Islet of Langerhans (tissue), 1 donor: ENCODE results near the gene SFMBT2.

Experiments used
- FAIRE-seq: peaks from one replicate; lab custom pipeline; 2011; peaks lifted over from hg19 to GRCh38; lab: Jason Lieb, UNC

Gene SFMBT2

DNA sequence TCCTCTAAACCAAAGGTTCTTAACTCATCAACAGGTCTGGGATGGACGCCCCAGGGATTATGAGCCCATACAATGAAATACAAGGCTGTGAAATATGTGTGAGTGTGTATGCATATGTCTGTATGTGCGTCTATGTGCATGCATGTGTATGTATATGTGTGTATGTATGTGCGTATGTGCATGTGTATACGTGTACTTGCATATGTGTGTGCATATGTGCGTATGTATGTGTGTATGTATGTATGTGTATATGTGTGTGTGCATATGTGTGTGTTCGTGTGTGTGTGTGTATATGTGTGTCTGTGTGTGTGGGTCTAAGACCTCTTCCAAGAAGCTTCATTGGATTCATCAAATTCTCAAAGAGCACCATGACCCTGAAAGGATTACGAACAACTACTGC is 112.3 kb downstream of the SFMBT2 start:
- FAIRE-seq = no peak

DNA sequence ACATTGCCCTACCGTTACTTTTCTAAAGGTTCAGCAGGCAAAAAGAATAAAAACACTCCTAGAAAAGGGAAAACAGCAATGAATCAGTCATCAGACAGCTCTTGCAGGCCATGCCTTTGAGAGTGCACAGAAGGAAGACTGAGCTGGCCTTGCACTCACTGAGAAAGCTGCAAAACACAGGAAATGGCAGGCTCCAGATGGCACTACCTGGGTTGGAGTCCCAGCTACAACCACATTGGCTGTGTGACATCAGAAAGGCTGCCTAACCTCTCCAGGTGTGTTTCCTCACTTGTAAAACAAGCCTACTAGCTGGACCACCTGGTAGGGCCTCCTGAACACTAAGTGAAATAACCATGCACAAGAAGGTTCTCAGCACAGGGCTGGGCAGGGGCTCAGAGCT is 113.7 kb downstream of the SFMBT2 start:
- no peak for FAIRE-seq

DNA sequence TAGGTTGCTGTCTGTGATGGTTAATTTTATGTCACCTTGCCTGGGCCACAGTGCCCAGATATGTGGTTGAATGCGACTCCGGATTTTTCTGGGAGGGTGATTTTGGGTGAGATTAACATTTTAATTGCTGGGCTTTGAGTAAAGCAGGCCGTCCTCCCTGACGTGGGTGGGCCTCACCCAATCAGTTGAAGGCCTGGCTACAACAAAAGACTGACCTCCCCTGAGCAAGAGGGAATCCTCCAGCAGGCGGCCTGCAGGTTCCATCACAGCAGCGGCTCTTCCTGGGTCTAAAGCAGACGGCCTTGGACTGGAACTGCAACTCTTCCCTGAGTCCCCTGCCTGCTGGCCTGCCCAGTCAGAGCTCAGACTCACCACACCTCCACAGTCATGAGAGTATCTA is 114.2 kb downstream of the SFMBT2 start:
- no peak for FAIRE-seq

DNA sequence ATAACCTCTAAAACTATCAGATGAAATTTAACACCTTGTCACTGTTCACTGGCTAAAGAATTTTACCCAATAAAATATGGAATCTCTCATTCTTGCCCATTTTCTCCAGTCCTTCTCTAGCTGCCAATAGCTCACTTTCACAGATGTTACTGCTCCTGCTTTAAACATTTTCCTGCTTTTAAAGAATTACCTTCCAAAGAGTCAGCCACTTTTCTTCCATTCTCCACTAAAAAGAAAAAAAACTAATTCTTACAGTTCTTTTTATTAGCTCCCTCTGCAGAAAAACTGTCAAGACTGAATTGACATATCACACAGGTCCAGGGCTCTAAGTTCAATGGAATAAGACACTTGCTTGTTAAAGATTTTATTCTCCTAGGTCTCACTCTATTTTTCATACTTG is 114.8 kb downstream of the SFMBT2 start:
- FAIRE-seq = no peak

DNA sequence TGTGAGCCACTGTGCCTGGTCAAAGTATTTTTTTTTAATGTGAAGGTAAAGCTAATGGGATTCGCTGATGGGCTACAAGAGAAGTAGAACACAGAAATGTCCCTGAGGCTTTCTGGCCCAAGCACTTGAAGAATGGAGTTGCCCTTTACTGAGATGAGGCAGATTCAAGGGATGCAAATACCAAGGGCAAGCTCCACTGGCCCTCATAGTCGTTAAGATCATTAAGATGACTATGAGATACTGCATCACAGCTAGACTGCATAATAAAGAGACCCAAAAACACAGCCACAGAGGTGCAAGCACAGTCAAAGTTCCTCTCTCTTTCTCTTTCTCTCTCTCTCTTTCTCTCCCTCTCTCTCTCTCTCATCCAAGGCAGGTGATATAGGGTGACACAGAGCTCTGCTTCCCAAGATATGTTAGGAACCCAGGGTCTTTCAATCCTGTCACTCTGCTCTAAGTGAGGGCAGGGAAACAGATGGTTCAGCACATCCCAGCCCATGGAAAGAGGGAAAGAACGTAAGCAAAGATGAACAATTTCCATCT is 117.4 kb downstream of the SFMBT2 start:
- FAIRE-seq = no peak

DNA sequence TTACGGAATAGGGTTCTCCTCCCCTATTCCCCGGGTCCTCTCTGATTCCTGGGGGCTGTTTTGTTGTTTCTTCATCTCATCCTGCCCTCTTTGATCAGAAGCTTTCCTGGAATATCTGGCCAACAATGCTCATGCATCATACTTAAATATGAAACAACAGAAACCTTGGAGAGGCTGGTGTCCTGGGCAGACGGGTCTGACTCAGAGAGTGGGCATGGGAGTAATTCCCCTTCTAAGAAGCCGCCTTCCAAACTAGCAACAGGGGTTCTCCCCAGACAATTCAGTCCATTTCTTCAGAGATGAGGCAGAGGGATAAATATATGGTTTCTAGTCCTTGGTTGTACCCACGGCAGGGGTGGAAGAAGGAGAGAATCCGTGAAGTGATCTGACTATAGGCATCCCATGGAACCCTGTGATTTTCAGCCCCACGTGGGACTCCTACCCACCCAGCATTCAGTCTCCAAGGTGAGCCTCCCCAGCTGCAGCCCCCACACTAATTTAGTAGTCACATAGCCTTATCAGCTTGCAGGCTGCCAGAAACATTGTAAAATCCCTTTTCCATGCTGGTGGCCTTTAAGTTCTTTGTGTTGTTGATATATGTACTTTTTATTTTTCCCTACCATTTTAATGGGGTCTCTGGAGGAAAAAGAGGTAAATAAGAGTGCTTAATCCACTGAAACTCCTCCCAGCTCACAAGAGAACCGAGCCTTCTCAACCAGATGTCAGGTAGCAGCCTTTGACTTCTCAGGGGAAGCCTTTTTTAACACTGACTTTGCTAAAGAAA is 119.2 kb downstream of the SFMBT2 start:
- FAIRE-seq = no peak

DNA sequence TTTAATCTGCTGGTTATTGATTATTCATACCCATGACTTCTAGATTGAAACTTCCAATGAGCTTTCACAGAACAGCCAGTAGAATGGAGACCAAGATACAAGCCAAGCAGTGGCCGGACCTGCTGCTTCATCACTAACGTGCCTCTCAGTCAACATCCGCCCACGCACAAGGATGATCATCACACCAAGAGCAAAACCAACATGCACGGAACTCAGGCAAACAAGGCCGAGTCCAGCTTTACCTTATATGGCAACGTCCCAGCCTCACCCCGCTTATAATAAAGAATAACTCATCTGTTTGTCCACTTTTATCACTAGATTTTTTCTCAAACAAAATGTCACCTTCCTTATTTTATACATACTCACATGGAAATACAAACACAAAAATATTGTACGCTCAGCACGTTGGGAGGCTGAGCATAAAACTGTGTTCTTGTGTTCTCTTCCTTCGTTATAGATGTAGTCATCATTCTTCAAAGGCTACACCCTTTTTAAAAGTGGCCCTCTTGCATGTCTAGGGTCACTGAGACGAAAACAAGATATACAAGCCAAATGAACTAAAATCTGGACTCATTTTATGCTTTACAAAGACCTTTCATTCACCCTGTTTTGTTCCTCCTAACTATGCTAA is 122.7 kb downstream of the SFMBT2 start:
- peak; percentile 65 for FAIRE-seq

DNA sequence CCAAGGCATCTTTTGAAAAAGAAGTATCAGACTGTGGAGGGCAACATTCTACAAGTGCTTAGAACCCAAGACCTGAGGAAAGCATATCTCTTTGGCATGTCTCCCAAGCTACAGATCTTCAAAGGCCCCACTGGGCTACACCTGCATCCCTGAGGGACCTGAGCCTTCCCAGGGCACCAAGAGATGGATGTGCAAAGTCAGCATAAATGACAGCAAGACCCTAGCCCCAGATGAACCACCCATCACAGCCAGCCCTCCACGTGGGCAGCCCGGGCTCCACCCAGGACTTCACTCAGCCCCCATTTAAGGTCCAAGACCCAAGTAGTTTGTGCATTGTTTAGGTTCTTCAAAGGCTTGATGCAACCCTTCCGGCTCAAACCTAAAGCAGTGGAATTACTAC is 123.5 kb downstream of the SFMBT2 start:
- no peak for FAIRE-seq

DNA sequence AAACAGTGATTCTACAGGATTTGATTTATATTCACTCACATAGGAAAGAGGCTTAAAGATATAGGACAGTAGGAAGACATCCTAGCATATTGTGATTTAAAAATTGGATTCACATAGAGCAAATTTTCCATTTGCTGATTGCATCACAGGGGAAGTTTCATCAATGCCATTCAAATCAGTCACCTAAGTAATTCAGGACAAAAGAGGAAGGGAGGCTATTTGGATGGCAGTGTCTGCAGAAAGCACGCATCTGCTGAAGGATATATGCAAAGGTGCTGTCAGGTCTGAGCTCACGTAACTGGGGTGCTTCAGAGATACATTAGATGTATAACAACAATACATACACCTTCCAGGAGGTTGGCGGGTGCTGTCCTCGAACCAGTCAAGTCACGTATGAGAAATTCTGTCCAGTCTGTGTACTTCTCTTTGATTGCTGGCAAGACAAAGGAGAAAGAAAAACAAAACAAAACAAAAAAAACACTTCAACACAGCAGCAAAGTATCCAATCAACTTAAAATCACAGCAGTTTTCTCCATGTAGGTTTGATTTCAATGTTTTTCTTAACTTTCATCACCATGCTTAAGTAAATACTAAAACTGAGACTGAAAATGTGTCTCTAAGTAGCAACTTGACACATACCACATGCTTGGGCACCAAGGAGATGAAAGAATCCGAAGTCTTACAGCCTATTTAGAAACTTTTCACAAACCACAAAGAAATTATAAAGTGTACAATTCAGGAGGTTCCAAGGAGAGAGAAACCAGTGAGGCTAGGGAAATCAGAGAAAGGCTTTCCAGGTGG is 125.1 kb downstream of the SFMBT2 start:
- peak; percentile 5 for FAIRE-seq

DNA sequence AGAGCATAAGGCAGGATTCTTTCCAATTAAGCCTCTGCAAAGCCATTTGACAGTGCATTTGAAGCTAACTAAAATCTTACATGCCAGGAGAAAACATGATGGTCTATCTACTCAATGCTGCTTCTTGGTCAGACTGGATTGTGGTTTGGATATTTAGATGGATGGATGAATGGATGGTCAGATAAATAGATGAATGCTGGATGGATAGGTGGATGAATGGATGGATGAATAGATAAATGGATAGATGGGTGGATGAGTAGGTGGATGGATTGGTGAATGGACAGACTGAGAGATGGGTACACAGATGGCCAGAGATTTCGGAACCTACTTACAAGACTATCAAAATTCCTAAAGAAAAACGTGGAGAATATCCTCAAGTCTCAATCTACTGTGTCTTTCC is 127.6 kb downstream of the SFMBT2 start:
- FAIRE-seq = no peak

DNA sequence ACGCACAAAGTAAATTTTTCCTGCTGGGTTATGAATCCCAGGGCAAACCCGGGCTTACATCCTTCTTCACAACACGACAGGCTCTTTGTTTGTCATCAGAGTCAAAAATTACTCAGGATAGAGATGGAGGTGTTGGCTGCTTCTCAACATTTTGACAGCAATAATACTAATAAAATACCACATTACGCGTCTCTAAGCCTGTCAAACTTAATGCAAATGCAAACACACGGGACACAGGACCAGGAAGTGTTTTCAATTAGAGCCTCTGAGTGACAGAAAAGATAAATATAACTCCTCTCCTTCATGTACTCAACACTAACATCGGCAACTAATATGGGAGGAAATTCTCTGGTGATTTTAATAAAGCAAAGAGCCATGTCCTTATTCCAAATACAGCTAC is 128.4 kb downstream of the SFMBT2 start:
- peak; percentile 49 for FAIRE-seq

DNA sequence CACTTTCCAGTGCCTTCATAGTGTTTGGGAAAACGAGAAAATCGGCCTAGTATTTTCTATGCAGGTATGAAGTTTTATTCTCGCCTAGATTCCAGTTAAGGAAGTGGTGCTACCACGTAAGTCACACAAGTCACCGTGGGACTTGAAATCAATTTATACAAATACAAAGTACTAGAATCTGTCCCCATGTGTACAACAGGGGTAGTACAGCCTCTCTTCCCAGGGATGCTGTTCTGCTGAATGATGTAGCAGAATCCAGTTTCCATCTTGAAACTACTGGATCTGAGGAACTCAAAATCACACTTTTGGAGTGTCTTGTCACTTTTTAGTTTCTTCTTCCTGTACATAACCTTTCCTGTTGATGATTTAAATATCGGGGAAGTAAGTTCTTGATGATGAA is 129.4 kb downstream of the SFMBT2 start:
- no peak for FAIRE-seq

DNA sequence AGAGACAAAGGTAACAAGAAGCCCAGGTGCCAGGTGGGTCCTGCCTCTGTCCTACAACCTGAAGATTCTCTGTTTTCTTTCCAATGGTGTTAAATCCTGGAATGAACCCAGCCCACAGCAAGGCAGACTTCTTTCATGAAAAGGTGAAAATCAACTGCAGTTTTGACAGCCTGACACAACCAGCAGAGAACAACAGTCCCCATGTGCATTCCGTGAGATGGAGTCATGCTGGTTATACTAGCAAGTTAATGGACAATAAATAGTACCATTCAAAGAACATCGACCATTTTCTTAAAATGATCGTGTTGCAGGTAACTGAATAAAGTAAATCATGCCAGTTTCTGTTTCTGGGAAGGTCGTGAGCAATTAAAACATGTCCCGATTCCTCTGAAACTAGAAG is 131.5 kb downstream of the SFMBT2 start:
- no peak for FAIRE-seq

DNA sequence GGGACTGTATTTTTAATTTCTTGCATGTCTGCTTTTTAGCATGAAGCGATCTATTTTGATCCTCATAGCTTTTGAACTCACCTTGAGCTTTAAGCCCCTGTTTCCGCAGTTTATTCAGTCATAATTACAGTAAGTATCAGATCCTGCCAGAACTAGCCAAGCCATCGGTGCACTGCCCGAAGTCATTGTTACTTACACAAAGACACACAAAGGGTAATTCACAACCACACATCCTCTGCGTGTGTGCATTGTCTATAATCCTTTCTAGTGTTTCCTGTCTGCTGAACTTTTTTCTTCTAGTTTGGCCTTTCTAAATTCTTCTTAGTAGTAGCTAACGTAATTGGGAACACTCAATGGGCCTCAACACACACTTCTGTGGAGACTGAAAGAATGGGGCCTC is 133.0 kb downstream of the SFMBT2 start:
- no peak for FAIRE-seq

DNA sequence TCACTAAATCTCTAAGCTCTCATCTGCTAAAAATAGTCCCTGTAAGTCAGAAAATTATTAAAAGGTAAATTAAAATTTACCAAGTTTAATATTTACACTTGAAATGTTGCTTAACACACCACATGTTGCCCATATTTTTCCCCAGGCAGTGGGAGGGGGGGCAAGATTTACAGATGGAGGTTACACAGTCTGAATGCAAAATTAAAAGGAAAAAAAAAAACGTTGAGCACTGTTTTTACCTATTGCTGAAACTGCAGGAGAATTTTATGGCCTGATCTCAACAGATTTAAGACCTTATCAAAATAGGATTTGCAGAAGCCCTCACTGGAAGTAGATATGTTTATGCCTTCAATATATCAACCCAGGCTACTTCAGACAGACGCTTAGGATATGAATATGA is 133.4 kb downstream of the SFMBT2 start:
- FAIRE-seq = no peak

DNA sequence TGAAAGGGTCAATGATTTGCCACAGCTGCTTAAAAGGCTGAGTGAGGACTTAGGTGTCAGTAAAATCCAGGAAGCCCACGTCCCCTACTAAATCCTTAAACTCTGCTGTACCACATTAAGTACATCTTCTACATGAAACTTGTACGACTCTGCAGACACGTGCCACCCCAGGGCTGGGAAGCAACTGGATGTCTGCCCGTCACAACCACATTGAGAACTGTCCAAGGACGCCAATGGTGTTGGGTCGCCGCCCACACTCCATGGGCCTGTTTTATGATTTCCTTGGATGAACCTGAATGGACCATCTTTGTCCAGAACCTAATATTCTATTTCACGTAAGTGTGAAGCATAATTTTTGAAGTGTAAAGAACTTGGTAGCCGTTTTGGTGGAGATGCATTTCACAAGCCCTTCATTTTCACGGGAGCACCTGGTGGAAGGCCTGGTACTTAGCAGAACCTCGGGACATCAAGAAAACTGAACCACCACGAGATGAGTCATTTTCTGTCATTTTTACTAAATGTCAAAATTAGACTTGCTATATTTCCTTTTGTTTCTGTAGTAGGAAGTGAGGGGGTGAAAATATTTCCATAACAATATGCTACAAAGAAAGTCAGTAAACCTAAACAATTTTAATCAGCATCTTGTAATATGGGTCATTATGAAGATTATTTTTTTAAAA is 134.9 kb downstream of the SFMBT2 start:
- FAIRE-seq = no peak

DNA sequence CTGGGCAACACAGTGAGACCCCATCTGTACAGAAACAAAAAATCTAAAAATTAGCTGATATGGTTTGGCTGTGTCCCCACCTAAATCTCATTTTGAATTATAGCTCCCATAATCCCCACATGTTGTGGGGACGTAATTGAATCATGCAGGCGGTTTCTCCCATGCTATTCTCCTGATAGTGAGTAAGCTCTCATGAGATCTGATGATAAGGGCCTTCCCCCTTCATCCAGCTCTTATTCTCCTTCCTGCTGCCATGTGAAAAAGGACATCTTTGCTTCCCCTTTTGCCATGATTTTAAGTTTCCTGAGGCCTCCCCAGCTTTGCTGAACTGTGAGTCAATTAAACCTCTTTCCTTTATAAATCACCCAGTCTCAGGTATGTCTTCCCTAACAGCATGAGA is 136.5 kb downstream of the SFMBT2 start:
- no peak for FAIRE-seq

DNA sequence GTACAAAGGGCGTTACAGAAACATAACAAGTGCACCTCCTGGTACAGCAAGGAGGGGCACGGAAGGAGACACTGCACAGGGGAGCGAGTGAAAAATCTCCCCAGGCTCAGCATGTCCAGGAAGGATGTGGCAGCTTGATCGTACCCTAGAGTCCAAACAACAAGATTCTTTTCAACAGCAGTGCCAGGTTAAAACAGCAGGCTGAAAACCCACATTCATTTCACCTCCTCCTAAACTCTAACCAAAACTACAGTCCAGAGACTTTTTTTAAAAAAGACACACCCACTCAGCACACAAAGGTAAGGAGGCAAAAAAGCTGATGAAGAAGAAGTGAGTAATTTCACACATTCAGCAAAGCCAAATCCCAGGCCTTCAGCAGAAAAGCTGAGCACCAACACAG is 138.8 kb downstream of the SFMBT2 start:
- no peak for FAIRE-seq

DNA sequence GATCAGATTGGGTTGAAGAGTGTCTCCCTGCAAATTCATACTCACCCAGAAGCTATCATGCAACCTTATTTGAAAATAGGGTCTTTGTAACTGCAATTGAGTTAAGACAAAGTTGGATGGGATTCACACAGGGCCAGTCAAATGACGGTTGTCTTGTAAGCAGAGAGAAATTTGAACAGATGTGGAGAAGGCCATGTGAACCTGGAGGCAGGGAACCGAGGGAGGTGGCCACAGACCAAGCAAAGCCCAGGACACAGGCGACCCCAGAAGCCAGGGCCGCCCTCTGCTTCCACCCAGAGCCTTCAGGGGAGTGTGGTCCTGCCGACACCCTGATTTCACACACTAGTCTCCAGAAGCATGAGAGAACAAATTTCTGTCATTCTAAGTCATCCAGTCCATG is 140.8 kb downstream of the SFMBT2 start:
- FAIRE-seq = no peak

DNA sequence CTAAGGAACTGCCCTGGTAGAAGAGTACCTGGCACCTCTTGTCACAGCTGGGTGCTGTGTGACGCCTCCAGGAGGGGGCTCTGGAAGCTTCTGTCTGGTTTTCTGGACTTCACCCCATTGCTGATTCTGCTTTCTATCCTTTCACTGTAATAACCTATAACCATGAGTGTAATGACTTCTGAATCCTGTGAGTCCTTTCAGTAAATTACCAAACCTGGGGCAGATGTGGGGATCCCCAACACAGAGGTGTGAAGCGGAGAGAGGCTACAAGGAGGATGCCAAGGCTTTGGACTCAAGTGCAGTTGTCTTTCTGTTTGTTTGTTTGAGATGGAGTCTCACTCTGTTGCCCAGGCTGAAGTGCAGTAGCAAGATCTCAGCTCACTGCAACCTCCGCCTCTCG is 143.7 kb downstream of the SFMBT2 start:
- FAIRE-seq = no peak

DNA sequence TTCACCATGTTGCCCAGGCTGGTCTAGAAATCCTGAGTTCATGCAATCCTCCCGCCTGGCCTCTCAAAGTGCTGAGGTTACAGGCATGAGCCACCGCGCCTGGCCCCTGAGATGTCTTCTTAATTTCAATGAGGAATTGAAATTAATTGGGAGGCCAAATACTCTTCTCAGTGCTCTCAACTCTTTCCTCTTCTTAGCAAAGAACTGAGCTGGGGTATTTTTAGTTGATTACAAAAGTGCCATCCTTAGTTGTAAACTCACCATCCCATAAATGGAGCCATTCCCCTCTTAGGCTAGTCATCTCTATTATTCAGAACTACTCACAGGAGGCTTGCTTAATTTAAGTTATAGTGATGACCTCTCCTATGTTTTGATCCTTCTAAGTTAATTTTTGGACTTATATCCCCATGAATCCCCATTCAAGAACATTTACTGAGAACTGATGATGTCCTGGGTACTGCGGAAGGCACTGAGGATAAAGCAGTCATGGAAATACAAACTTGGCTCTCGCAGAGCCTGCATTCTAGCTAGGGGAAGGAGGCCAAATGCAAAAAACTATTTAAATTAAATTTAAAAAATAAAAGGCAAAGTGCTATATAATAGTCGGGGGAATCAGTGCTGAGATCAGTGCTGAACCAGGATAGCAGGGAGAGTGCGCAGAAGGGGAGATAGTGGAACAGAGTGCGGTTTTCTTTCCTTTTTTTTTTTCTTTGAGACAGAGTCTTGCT is 145.3 kb downstream of the SFMBT2 start:
- no peak for FAIRE-seq

DNA sequence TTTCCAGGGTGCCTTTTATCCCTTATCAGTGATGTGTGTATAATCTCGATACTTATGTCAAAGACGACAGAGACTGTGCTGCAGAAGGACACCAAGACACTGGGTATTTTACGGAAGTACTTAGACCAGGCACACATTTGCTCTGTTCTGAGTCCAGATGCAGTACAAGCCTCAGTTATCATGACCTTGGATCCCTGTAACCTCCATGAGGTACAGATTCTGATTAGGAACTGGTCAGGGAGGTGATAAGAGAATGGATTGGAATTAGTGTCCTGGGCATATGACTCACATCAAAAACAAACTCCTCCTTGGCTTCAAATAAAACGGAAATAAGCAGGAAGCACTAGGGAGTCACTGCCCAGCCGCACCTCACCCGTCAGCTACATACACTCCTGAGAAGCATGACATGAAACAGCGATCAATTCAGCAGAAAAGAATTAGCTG is 146.5 kb downstream of the SFMBT2 start:
- FAIRE-seq = no peak
